HG02938 (cell line): ENCODE results near the gene RHEB.

ENCODE experiments used
- ATAC-seq: cut with Tn5 transposase; IDR thresholded peaks from one replicate; pipeline ENCODE4 v1.9.1; 2021; ENCODE audit warnings: mild to moderate bottlenecking, moderate library complexity; ENCODE audit not compliant: unreplicated experiment

Gene RHEB

DNA sequence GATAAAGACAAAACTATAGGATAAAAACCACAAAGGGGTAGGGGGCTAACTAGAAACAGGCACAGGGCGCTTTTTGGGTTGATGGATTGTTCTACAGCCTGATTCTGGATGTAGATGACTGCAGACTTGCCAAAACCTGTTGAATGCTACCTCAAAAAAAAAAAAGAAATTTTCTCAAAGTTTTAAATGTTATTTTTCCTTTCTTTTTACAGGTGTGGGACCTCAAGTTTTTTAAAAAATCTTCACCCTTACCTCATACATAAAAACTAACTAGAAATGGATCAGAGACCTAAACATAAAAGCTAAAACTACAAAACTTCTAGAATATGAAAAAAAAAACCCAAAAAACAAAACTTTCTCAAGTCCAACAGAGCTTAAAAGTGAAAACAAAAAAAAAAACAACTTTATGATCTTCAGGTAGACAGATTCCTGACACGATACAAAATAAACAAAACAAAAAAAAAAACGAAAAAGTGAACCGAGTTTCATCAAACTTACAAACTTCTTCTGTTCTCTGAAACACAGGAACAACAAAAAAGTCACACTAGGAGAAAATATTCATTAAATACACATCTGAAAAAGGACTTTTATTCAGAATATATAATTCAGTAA, 14.9 kb downstream of the RHEB start:
- no peak for ATAC-seq

GRCh38 chr7:151503902-151504714, 15.6 kb downstream of the RHEB start:
- ATAC-seq: no peak

- ATAC-seq: no peak
These were observed 18.0 kb downstream of the RHEB start for GRCh38 chr7:151501676-151502075.

DNA sequence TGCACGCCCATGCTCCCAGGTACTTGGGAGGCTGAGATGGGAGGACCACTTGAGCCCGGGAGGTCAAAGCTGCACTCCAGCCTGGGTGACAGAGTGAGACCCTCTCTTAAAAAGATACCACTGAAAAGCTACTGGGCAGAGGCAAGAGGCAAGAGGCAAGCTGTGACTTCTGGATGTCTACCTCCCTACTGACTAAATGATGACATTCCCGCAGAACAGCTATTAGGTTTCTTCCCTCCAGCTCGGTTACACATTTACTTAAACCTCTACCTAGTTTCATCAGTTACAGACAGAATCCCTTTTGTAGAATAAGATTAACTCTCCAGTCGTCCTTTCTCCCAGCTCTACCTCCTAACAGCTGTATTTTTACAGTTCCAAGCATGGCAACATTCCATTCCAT, 21.2 kb downstream of the RHEB start:
- no peak for ATAC-seq

- ATAC-seq: no peak
These were observed 22.3 kb downstream of the RHEB start for GRCh38 chr7:151497306-151497871.

DNA sequence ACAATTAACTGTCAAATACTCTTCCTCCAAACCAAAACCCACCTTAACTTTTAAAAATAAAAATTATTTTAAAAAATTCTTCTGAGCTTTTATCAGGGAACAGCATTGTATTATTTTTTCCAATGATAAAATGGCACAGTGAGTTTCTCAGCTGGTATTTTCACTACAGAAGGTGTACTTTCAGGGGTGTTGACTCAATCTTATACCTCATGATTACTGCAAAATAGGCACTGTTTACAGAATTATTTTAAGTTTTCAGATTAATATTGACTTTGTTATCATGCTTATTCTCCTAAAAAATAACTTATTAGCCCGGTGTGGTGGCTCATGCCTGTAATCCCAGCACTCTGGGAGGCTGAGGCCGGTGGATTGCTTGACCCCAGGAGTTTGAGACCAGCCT, 24.3 kb downstream of the RHEB start:
- ATAC-seq: no peak

- no peak for ATAC-seq
These were observed 25.1 kb downstream of the RHEB start for GRCh38 chr7:151494298-151495284.

DNA sequence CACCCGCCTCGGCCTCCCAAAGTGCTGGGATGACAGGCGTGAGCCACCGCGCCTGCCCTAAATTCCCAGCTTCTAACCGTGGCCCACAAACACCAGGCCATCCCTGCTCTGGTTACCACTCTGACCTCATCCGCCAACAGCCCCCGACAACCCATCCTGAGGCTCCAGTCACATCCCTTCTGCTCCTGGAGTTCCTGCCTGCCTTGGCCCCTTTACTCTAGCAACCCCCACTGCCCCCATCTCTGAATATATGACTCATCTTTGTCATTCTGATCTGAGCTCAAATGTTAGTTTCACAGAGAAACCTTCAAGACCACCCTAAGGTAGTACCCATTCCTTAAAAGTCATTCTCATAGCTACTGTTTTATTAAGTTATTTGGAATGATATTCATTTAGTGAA, 26.6 kb downstream of the RHEB start:
- no peak for ATAC-seq

DNA sequence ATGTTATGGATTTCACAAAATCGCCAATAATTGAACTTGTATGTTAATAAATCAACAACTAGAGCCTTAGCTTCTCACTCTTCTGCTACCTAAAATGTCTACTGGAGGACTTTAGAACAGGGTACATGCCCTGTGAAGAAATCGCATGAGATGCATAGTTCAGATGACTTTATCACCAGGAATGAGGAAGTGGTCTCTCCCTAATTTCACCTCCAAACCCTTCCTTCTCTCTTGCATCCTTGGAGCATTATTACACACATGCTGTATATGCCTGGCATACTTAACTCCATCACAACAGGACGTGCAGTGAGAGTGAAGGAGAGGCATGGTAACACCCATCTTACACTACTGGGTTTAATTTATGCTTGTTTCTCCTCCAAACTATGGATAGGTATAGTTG, 27.8 kb downstream of the RHEB start:
- no peak for ATAC-seq

GRCh38 chr7:151490456-151491105, 29.1 kb downstream of the RHEB start:
- ATAC-seq: no peak

DNA sequence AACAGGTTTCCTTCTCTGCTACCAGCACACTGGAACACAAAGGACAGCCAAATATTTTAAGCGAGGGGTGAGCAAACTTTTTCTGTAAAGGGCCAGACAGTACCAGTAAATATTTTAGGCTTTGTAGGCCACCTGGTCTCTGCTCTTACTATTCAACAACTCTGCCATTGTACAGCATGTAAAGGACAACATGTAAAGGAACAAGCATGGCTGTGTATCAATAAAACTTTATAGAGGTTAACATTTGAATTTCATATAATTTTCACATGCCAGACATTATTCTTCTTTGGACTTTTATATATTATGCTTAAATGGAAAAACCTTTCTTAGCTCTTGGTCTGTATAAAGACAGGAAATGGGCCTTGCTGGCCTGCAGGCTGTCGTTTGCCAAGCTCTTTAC, 30.2 kb downstream of the RHEB start:
- ATAC-seq: no peak

DNA sequence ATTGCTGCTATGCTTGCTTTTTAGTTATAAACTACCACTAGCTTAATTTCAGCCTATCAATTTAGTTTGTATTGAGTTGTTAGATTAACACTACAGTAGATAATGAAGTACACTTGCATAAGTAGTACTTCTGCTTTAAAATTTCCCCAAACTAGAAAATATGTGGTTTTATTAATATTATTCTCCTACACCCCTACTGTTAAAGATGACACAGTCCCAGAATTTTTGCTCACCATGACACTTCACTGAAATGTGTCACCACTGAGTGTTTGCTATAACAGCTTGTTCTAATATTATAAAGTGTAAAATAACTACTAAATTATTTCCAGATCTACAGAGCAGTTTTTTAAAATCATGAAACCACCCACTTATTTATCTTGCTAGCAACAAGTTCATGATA, 31.6 kb downstream of the RHEB start:
- ATAC-seq: no peak

GRCh38 chr7:151487228-151487627, 32.5 kb downstream of the RHEB start:
- no peak for ATAC-seq

- no peak for ATAC-seq
These were observed 33.6 kb downstream of the RHEB start for GRCh38 chr7:151486074-151486473.

DNA sequence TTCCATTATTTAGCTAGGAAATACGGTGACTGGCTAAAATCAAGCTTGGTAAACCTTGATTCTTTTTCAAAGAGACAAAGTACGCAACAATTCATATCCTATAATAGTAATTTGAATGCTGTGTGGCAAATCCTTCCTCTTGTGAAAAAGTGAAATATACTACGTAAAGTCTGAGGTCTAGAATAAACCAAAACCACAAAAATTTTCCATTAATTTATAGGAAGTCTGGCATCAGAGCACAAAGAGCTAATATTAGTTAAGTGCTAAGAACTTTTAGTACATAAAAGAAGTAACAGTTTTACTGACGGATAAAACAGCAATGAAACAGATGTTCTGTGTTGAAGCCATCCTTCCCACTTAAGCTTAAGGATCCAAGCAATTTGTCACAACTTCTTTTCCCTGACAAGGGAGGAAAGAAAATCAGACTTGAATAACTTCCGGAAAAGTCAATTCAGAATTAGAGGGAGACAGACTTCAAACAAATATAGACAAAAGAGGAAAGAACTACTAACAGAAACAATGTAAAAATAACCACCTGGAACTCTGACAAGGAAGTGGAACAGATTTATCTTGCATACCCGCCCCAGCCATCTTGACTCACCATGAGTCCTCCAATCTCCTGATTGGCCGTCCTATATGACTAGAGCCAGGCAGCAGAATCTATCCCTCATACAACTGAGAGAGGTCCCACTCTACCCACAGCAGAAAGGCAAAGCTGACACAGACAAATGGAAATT, 34.6 kb downstream of the RHEB start:
- ATAC-seq: no peak

GRCh38 chr7:151483711-151483983, 36.0 kb downstream of the RHEB start:
- no peak for ATAC-seq

DNA sequence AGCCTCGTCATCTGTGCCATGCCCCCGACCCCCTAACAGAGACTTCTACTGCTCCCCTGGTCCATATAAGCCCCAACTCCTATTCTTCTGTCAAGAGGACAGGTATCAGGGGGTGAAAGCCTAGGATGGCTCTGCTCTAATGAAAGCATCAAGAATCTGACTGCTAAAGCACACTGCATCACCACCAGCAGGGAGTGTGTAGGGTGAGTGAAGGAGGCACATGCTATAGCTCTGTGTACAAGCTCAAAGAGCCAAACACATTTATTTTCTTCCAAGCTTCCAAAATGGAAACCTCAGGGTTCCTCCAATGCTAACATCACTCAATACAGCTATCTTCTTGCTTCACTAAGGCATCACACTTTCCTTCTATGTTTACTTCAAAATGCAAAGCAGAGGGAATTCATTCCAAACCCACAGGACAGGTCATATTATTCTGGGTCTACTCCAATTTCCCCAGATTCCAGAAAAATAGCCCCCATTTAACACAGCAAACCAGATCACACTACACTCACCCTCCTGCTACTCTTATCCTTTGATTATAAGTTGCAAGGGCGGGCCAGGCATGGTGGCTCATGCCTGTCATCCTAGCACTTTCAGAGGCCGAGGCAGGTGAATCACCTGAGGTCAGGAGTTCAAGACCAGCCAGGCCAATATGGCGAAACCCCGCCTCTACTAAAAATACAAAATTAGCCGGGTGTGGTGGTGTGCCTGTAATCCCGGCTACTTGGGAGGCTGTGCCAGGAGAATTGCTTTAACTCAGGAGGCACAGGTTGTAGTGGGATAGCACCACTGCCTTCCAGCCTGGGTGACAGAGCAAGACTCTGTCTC, 36.6 kb downstream of the RHEB start:
- ATAC-seq: no peak

GRCh38 chr7:151481650-151482505, 37.8 kb downstream of the RHEB start:
- no peak for ATAC-seq
